Measurements from ENCODE around the gene MRPL38. TPM values are rescaled to one million over a fixed set of nuclear protein-coding genes. Genes with fewer than 3 reads are reported as not detected.

The MRPL38 gene
- total RNA-seq, 1 donor from 2014 or later, result 65.6 TPM

GRCh38 chr17:75885431-75885830 lies 19.3 kb downstream of the MRPL38 start:
- no peak overlapping the region for H3K4me2 ChIP-seq (ENCODE audit: low read length)
- DNase-seq (ENCODE audit: low read depth) (no peak), FAIRE-seq (no peak)
- peaks cover 5% of the 10 kb centered on the region for H3K27me3 ChIP-seq (ENCODE audit: insufficient read depth, low read length)
- peaks cover 17% of the 10 kb centered on the region for H3K27me3 Mint-ChIP-seq (ENCODE audit: low read depth, unreplicated experiment)
- H3K27ac Mint-ChIP-seq (ENCODE audit: unreplicated experiment), result no peak overlapping the region
- H3K36me3 Mint-ChIP-seq (ENCODE audit: low read depth, unreplicated experiment), result peaks cover 11% of the 10 kb centered on the region
- no peak overlapping the region for H3K9ac ChIP-seq (ENCODE audit: low read length)
- no peaks in the 10 kb centered on the region for H3K4me1 ChIP-seq (ENCODE audit: insufficient read depth, low read length)
- H3K79me2 ChIP-seq (ENCODE audit: insufficient read depth, low read length), result no peaks in the 10 kb centered on the region
- H3K4me1 Mint-ChIP-seq (ENCODE audit: low read depth, unreplicated experiment), result no peaks in the 10 kb centered on the region
- H3K4me3 ChIP-seq (ENCODE audit: insufficient read depth, low read depth, low read length), result no peak overlapping the region
- no peak overlapping the region for H2AFZ ChIP-seq (ENCODE audit: low read depth, low read length)
- no peaks in the 10 kb centered on the region for H3K9me3 Mint-ChIP-seq (ENCODE audit: unreplicated experiment)
- no peak overlapping the region for H3K27ac ChIP-seq (ENCODE audit: low read depth, low read length)
- H3K9me3 ChIP-seq (ENCODE audit: insufficient read depth, low read depth, low read length), result no peaks in the 10 kb centered on the region
- H4K20me1 ChIP-seq (ENCODE audit: insufficient read depth, low read length), result no peaks in the 10 kb centered on the region
- TF ChIP-seq EZH2 (IDR thresholded peaks at IDR 0.05; ENCODE audit: insufficient read depth, low read length) (no peak), CTCF (IDR thresholded peaks at IDR 0.05; ENCODE audit: insufficient read depth, low read depth, low read length) (no peak)
- no peak overlapping the region for H3K4me3 Mint-ChIP-seq (ENCODE audit: unreplicated experiment)
- H3K36me3 ChIP-seq (ENCODE audit: insufficient read depth, low read length), result peaks cover 3% of the 10 kb centered on the region

GRCh38 chr17:75881678-75882454 lies 22.8 kb downstream of the MRPL38 start:
- peaks cover 1% of the 10 kb centered on the region for H4K20me1 ChIP-seq (ENCODE audit: insufficient read depth, low read length)
- DNase-seq (ENCODE audit: low read depth) (no peak), FAIRE-seq (no peak)
- H3K4me1 ChIP-seq (ENCODE audit: insufficient read depth, low read length), result peaks cover 10% of the 10 kb centered on the region
- TF ChIP-seq EZH2 (IDR thresholded peaks at IDR 0.05; ENCODE audit: insufficient read depth, low read length) (no peak), CTCF (IDR thresholded peaks at IDR 0.05; ENCODE audit: insufficient read depth, low read depth, low read length) (no peak)
- H2AFZ ChIP-seq (ENCODE audit: low read depth, low read length), result no peak overlapping the region
- no peaks in the 10 kb centered on the region for H3K79me2 ChIP-seq (ENCODE audit: insufficient read depth, low read length)
- H3K27ac Mint-ChIP-seq (ENCODE audit: unreplicated experiment), result no peak overlapping the region
- no peak overlapping the region for H3K4me2 ChIP-seq (ENCODE audit: low read length)
- peaks cover 5% of the 10 kb centered on the region for H3K27me3 ChIP-seq (ENCODE audit: insufficient read depth, low read length)
- H3K27ac ChIP-seq (ENCODE audit: low read depth, low read length), result no peak overlapping the region
- no peaks in the 10 kb centered on the region for H3K36me3 ChIP-seq (ENCODE audit: insufficient read depth, low read length)
- H3K9me3 Mint-ChIP-seq (ENCODE audit: unreplicated experiment), result no peaks in the 10 kb centered on the region
- H3K9ac ChIP-seq (ENCODE audit: low read length), result no peak overlapping the region
- peaks cover 4% of the 10 kb centered on the region for H3K4me1 Mint-ChIP-seq (ENCODE audit: low read depth, unreplicated experiment)
- H3K4me3 ChIP-seq (ENCODE audit: insufficient read depth, low read depth, low read length), result no peak overlapping the region
- H3K36me3 Mint-ChIP-seq (ENCODE audit: low read depth, unreplicated experiment), result peaks cover 7% of the 10 kb centered on the region
- no peak overlapping the region for H3K4me3 Mint-ChIP-seq (ENCODE audit: unreplicated experiment)
- H3K27me3 Mint-ChIP-seq (ENCODE audit: low read depth, unreplicated experiment), result peaks cover 20% of the 10 kb centered on the region
- no peaks in the 10 kb centered on the region for H3K9me3 ChIP-seq (ENCODE audit: insufficient read depth, low read depth, low read length)

GRCh38 chr17:75880266-75880665 lies 24.4 kb downstream of the MRPL38 start:
- peaks cover 19% of the 10 kb centered on the region for H3K27me3 Mint-ChIP-seq (ENCODE audit: low read depth, unreplicated experiment)
- Histone ChIP-seq H4K20me1 (ENCODE audit: insufficient read depth, low read length) (peaks cover 4% of the 10 kb centered on the region), H3K27ac (ENCODE audit: low read depth, low read length) (no peak overlapping the region), H3K27me3 (ENCODE audit: insufficient read depth, low read length) (peaks cover 5% of the 10 kb centered on the region), H3K4me3 (ENCODE audit: insufficient read depth, low read depth, low read length) (no peak overlapping the region), H3K9ac (ENCODE audit: low read length) (no peak overlapping the region), H3K36me3 (ENCODE audit: insufficient read depth, low read length) (no peaks in the 10 kb centered on the region), H2AFZ (ENCODE audit: low read depth, low read length) (no peak overlapping the region), H3K79me2 (ENCODE audit: insufficient read depth, low read length) (no peaks in the 10 kb centered on the region), H3K9me3 (ENCODE audit: insufficient read depth, low read depth, low read length) (no peaks in the 10 kb centered on the region), H3K4me1 (ENCODE audit: insufficient read depth, low read length) (peaks cover 25% of the 10 kb centered on the region), H3K4me2 (ENCODE audit: low read length) (no peak overlapping the region)
- no peaks in the 10 kb centered on the region for H3K9me3 Mint-ChIP-seq (ENCODE audit: unreplicated experiment)
- no peak for DNase-seq (ENCODE audit: low read depth)
- peaks cover 8% of the 10 kb centered on the region for H3K4me1 Mint-ChIP-seq (ENCODE audit: low read depth, unreplicated experiment)
- TF ChIP-seq EZH2 (IDR thresholded peaks at IDR 0.05; ENCODE audit: insufficient read depth, low read length), result no peak
- TF ChIP-seq CTCF (IDR thresholded peaks at IDR 0.05; ENCODE audit: insufficient read depth, low read depth, low read length), result no peak
- H3K27ac Mint-ChIP-seq (ENCODE audit: unreplicated experiment), result no peak overlapping the region
- no peak for FAIRE-seq
- peaks cover 2% of the 10 kb centered on the region for H3K36me3 Mint-ChIP-seq (ENCODE audit: low read depth, unreplicated experiment)
- H3K4me3 Mint-ChIP-seq (ENCODE audit: unreplicated experiment), result no peak overlapping the region

All from astrocyte (in vitro differentiated cells and primary cell).